Urinary bladder (tissue), 4 donors: ENCODE data around the gene AHNAK. TPM values are rescaled to one million over a fixed set of nuclear protein-coding genes. Genes with fewer than 3 reads are reported as not detected.
"Not testable (repeated sequence)": the region's sequence is repeated elsewhere in the genome, so short reads cannot be mapped to it uniquely, and the experiment has no call there.

ENCODE experiments used
- DNase-seq: peaks from one replicate; pipeline ENCODE4 v3.0.0-alpha.2; 2015; ENCODE audit errors: extremely low spot score
- H3K27ac ChIP-seq: one replicate; pipeline ENCODE4 v1.5.1; 2013; ENCODE audit warnings: low read depth, mild to moderate bottlenecking, moderate library complexity
- H3K36me3 ChIP-seq: one replicate; pipeline ENCODE4 v1.6.1; 2013; ENCODE audit warnings: mild to moderate bottlenecking, moderate library complexity; ENCODE audit not compliant: insufficient read depth
- H3K4me1 ChIP-seq: one replicate; pipeline ENCODE4 v1.6.1; 2013; ENCODE audit warnings: mild to moderate bottlenecking, moderate library complexity; ENCODE audit not compliant: insufficient read depth
- H3K4me3 ChIP-seq: one replicate; pipeline ENCODE4 v1.5.1; 2013; ENCODE audit warnings: low read depth, low read length
- WGBS: extraction: QIAGEN DNeasy Blood & Tissue Kit; methylation state at CpG from one replicate; pipeline ENCODE4 v1.1.7; 2013; 5-methylcytosine and 5-hydroxymethylcytosine counted together
- polyA plus RNA-seq: library from polyadenylated mRNA; stranded (reverse); fragments of 200-250 nt; gene quantifications from one replicate; pipeline ENCODE4 v1.2.3, GENCODE V29; 2013
- total RNA-seq: library from RNA; depleted of rRNA; stranded (reverse); fragments of >200 nt; gene quantifications from one replicate; pipeline ENCODE4 v1.2.3, GENCODE V29; 2014
- donor health status: healthy with polysubstance abuse.
- donor health status: healthy.

Gene AHNAK
- total and polyA plus RNA-seq, 2 donors: 200 to 554 TPM

- no peak overlapping the region for H3K4me3 ChIP-seq
- WGBS: 60% methylated on average over 1 of the region's 1 CpG
- DNase-seq: no peak
- no peaks in the 10 kb centered on the region for H3K36me3 ChIP-seq
- H3K4me1 ChIP-seq: no peaks in the 10 kb centered on the region
- H3K27ac ChIP-seq: no peak overlapping the region
These were observed 39.5 kb downstream of the AHNAK start for GRCh38 chr11:62507125-62507422.

GRCh38 chr11:62506413-62507124 is 40.0 kb downstream of the AHNAK start:
- DNase-seq: no peak
- no peak overlapping the region for H3K4me3 ChIP-seq
- no peak overlapping the region for H3K27ac ChIP-seq
- H3K4me1 ChIP-seq: no peaks in the 10 kb centered on the region
- H3K36me3 ChIP-seq: no peaks in the 10 kb centered on the region
- 57% methylated on average over 10 of the region's 10 CpGs for WGBS

GRCh38 chr11:62505440-62506091 is 41.0 kb downstream of the AHNAK start:
- 19% methylated on average over 30 of the region's 30 CpGs for WGBS
- no peak for DNase-seq
- H3K4me1 ChIP-seq: no peaks in the 10 kb centered on the region

GRCh38 chr11:62505059-62505439 is 41.6 kb downstream of the AHNAK start:
- Histone ChIP-seq H3K36me3 (no peaks in the 10 kb centered on the region), H3K4me3 (peak overlapping the region; percentile 33), H3K4me1 (no peaks in the 10 kb centered on the region), H3K27ac (no peak overlapping the region)
- no peak for DNase-seq
- 52% methylated on average over 12 of the region's 12 CpGs for WGBS

More at GRCh38 chr11:62505440-62506091, 41.0 kb downstream of the AHNAK start:
- no peaks in the 10 kb centered on the region for H3K36me3 ChIP-seq
- H3K27ac ChIP-seq: no peak overlapping the region
- peak overlapping the region; percentile 33 for H3K4me3 ChIP-seq

GRCh38 chr11:62504158-62504973 is 42.2 kb downstream of the AHNAK start:
- no peak for DNase-seq
- Histone ChIP-seq H3K36me3 (no peaks in the 10 kb centered on the region), H3K27ac (no peak overlapping the region), H3K4me1 (no peaks in the 10 kb centered on the region), H3K4me3 (no peak overlapping the region)
- WGBS: 74% methylated on average over 15 of the region's 15 CpGs

DNA sequence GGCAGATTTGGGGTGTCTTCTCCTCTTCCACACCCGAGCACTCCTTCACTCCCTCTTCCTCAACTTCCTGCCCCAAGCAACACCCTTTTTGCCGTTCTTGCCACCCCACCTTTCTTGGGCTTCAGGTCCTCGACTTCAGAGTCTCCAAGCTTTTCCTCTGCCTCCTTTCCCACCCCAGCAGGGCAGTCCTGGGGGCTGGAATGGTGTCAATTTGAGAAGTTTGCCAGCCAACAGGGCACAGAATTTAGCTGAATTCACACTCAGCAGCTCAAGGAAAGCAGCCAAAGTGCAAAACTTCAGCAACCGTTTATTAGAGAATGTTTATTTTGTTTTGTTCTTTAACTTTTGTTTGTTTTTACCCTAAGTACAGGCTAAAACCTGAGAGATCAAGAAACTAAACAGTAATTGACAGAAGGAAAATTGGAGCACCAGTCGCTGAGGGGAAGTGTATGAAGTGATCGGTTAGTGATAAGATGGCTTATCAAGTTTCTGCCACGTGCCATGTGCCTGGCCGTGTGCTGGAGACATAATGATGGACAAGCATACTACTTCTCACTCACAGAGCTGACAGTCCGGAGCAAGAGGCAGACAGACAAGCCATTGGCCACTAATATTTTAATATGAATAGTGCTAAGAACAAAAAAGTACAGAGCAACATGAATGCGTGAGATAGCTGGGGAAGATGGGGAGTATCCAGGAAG is 44.4 kb downstream of the AHNAK start:
- 55% methylated on average over 10 of the region's 10 CpGs for WGBS
- Histone ChIP-seq H3K4me3 (no peak overlapping the region), H3K36me3 (no peaks in the 10 kb centered on the region), H3K4me1 (no peaks in the 10 kb centered on the region), H3K27ac (no peak overlapping the region)
- DNase-seq: no peak

DNA sequence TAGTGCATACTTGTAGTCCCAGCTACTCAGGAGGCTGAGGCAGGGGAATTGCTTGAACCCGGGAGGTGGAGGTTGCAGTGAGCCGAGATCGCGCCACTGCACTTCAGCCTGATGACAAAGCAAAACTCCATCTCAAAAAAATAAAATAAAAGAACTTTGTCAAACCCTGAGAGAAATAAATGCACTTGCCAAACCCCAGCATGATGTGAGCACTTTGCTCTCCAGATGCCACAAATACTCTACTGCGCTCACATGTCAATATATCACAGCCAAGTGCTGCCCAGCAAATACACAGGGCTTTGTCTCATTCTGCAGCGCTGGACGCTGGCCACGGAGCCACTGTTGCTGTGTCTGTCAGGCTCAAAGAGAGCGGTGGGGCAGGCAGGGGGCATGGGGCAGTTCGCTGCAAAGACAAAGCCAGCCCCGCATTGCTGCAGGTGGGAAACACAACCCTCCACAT is 45.1 kb downstream of the AHNAK start:
- Histone ChIP-seq H3K4me3 (no peak overlapping the region), H3K36me3 (no peaks in the 10 kb centered on the region), H3K4me1 (no peaks in the 10 kb centered on the region), H3K27ac (no peak overlapping the region)
- 60% methylated on average over 11 of the region's 11 CpGs for WGBS
- no peak for DNase-seq

GRCh38 chr11:62500650-62501030 is 46.0 kb downstream of the AHNAK start:
- Histone ChIP-seq H3K4me1 (no peaks in the 10 kb centered on the region), H3K36me3 (no peaks in the 10 kb centered on the region), H3K27ac (no peak overlapping the region), H3K4me3 (no peak overlapping the region)
- WGBS: 83% methylated on average over 3 of the region's 3 CpGs
- DNase-seq: no peak

DNA sequence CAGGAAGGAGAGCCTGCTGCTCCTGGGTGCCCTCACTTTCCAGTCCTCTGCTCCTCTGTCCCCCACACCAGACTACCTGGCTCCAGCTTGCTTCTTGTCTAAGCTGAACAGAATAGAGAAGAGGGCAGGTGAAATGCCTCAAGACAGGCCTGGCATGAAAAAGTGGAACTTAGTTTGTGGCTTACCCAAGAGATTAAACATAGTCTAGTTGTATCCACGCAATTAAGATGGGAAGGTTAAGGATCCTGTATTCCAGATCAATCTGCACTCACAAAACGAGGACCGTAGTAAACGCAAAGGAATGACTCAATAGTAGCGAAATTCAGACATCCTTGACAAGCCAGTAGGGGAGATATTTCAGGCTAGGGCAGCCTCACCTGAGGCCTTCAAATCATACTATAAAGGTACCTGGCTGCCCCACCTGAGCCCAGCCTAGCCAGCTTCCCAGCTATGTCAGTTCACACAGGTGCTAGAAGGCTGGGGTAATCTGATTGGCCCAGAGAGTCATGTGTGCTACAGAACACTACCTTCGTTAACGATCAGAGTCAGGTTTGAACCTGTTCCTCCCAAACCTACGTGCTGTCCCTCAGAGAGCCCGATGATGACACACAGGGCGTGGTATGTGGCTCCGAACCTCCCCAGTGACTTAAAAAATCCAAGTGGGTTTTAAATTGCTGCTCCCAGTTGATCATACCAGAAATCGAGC is 46.5 kb downstream of the AHNAK start:
- Histone ChIP-seq H3K4me3 (no peak overlapping the region), H3K4me1 (no peaks in the 10 kb centered on the region), H3K27ac (peak overlapping the region; percentile 87), H3K36me3 (no peaks in the 10 kb centered on the region)
- 77% methylated on average over 12 of the region's 12 CpGs for WGBS
- DNase-seq: peak; percentile 86

- not testable (repeated sequence) for DNase-seq, H3K4me3 ChIP-seq, H3K36me3 ChIP-seq, H3K4me1 ChIP-seq
- H3K27ac ChIP-seq: peak overlapping the region; percentile 87
- 76% methylated on average over 17 of the region's 17 CpGs for WGBS
These were observed 47.2 kb downstream of the AHNAK start for GRCh38 chr11:62499311-62499943.

DNA sequence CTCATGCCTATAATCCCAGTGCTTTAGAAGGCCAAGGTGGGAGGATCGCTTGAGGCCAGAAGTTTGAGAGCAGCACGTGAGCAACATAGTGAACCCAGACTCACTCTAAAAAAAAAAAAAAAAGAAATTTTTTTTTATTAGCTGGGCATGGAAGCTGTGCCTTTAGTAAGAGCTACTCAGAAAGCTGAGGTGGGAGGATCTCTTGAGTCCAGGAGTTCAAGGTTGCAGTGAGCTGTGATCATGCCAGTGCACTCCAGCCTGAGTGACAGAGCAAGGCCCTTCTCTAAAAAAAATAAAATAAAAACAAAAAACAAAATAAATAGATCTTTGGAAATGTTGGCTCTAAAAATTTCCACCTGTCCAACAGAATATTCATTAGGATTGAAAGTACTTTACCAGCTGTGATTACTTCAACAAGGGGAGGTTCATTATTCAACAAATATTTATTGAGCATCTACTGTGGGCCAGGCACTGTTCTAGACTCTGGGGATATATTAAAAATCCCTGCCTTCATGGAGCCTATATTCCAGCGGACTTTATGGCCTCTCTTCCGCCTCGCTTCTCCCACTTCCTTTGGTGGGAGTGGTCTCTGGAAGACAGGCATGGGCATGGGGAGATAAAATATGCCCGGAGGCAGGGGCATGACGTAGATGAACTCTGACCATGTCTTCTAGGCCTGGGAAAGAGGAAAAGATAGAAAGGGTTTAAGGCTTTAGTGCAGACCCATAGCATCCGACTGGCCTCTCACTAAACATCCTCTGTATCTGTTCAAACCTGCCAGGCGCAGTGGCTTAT is 47.9 kb downstream of the AHNAK start:
- DNase-seq: no peak
- Histone ChIP-seq H3K27ac (peak overlapping the region; percentile 60), H3K36me3 (no peaks in the 10 kb centered on the region), H3K4me3 (no peak overlapping the region), H3K4me1 (no peaks in the 10 kb centered on the region)
- 93% methylated on average over 9 of the region's 9 CpGs for WGBS

GRCh38 chr11:62498031-62498430 is 48.6 kb downstream of the AHNAK start:
- DNase-seq: no peak
- WGBS: 73% methylated on average over 4 of the region's 4 CpGs

More at GRCh38 chr11:62498031-62498430, 48.6 kb downstream of the AHNAK start:
- Histone ChIP-seq H3K4me1 (no peaks in the 10 kb centered on the region), H3K4me3 (no peak overlapping the region), H3K27ac (no peak overlapping the region), H3K36me3 (no peaks in the 10 kb centered on the region)
